ENCODE data around the gene VGLL1. TPM values are rescaled to one million over a fixed set of nuclear protein-coding genes. Genes with fewer than 3 reads are reported as not detected.

Gene VGLL1
- polyA plus RNA-seq, 3 donors: not detected

DNA sequence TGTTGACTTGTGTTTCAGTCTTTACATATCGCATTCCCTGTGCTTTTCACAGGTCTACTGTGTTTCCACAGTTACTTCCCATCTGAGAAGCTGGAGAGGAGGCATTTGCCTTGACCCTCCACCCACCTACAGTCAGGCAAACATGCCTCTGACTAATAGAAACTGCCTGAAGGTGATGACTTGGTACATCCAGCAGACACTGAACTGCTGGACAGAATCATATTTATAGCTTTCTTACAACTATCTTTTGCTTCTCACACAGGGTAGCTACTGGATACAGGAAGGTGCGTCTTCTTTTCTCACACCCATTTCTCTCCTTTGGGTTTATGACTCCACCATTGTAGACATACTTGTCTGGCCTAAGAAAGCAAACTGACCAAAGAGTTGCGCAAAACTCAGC is 58.0 kb downstream of the VGLL1 start:
- Mint-ChIP-seq H3K4me1 (peaks cover 5% of the 10 kb centered on the region), H3K36me3 (no peaks in the 10 kb centered on the region), H3K27me3 (ENCODE audit: low read depth in 3 of 3) (peaks cover 0 to 2% (median 0%) of the 10 kb centered on the region in 3 donors), H3K9me3 (peaks cover 0 to 2% (median 0%) of the 10 kb centered on the region in 7 donors), H3K27ac (no peak overlapping the region), H3K4me3 (no peak overlapping the region)
- intact Hi-C loops (cut with micrococcal nuclease): no loop called here
- H3K27ac ChIP-seq (ENCODE audit: low read depth in 1 of 2, low read length in 2 of 2): no peak overlapping the region
- peaks cover 0 to 4% of the 10 kb centered on the region in 2 donors for H3K27me3 ChIP-seq (ENCODE audit: control insufficient read depth in 2 of 2, insufficient read depth in 2 of 2, low read length in 2 of 2)
- no peaks in the 10 kb centered on the region for H4K20me1 ChIP-seq (ENCODE audit: insufficient read depth, low read length)
- H3K4me1 ChIP-seq (ENCODE audit: control insufficient read depth in 1 of 2, insufficient read depth in 2 of 2, low read length in 2 of 2): no peaks in the 10 kb centered on the region
- H3K9ac ChIP-seq (ENCODE audit: insufficient read depth, low read length, poor library complexity, severe bottlenecking): no peak overlapping the region
- no peak overlapping the region for H2AFZ ChIP-seq (ENCODE audit: insufficient read depth, low read depth, low read length, poor library complexity, severe bottlenecking)
- H3K79me2 ChIP-seq (ENCODE audit: insufficient read depth, low read length): no peaks in the 10 kb centered on the region
- WGBS (ENCODE audit: insufficient coverage): 100% methylated on average over 1 of the region's 3 CpGs
- TF ChIP-seq CTCF (IDR thresholded peaks at IDR 0.05): no peak
- no peaks in the 10 kb centered on the region for H3K9me3 ChIP-seq (replicated peaks in 1 of 2; ENCODE audit: control insufficient read depth in 1 of 2, insufficient read depth in 1 of 2, low read length in 2 of 2)
- no peaks in the 10 kb centered on the region for H3K36me3 ChIP-seq (replicated peaks in 1 of 2; ENCODE audit: control insufficient read depth in 1 of 2, insufficient read depth in 2 of 2, low read length in 2 of 2)
- no peak overlapping the region for H3K4me3 ChIP-seq (replicated peaks in 1 of 3; ENCODE audit: low read depth in 2 of 3, low read length in 3 of 3)
- DNase-seq: no peak
- H3K4me2 ChIP-seq (replicated peaks; ENCODE audit: extremely low read depth, low read length, poor library complexity, severe bottlenecking): no peak overlapping the region

- Mint-ChIP-seq H3K4me1 (no peaks in the 10 kb centered on the region), H3K4me3 (no peak overlapping the region), H3K9me3 (peaks cover 0 to 2% (median 0%) of the 10 kb centered on the region in 7 donors), H3K27me3 (ENCODE audit: low read depth in 3 of 3) (peaks cover 0 to 8% (median 2%) of the 10 kb centered on the region in 3 donors), H3K27ac (no peak overlapping the region), H3K36me3 (no peaks in the 10 kb centered on the region)
- Histone ChIP-seq H3K9me3 (replicated peaks in 1 of 2; ENCODE audit: control insufficient read depth in 1 of 2, insufficient read depth in 1 of 2, low read length in 2 of 2) (no peaks in the 10 kb centered on the region), H3K27ac (ENCODE audit: low read depth in 1 of 2, low read length in 2 of 2) (no peak overlapping the region), H3K4me2 (replicated peaks; ENCODE audit: extremely low read depth, low read length, poor library complexity, severe bottlenecking) (no peak overlapping the region), H3K79me2 (ENCODE audit: insufficient read depth, low read length) (no peaks in the 10 kb centered on the region), H3K4me3 (replicated peaks in 1 of 3; ENCODE audit: low read depth in 2 of 3, low read length in 3 of 3) (no peak overlapping the region), H3K36me3 (replicated peaks in 1 of 2; ENCODE audit: control insufficient read depth in 1 of 2, insufficient read depth in 2 of 2, low read length in 2 of 2) (no peaks in the 10 kb centered on the region), H3K27me3 (ENCODE audit: control insufficient read depth in 2 of 2, insufficient read depth in 2 of 2, low read length in 2 of 2) (no peaks in the 10 kb centered on the region), H2AFZ (ENCODE audit: insufficient read depth, low read depth, low read length, poor library complexity, severe bottlenecking) (no peak overlapping the region), H3K9ac (ENCODE audit: insufficient read depth, low read length, poor library complexity, severe bottlenecking) (no peak overlapping the region), H4K20me1 (ENCODE audit: insufficient read depth, low read length) (no peaks in the 10 kb centered on the region), H3K4me1 (ENCODE audit: control insufficient read depth in 1 of 2, insufficient read depth in 2 of 2, low read length in 2 of 2) (no peaks in the 10 kb centered on the region)
- no peak for DNase-seq
- TF ChIP-seq CTCF (IDR thresholded peaks at IDR 0.05): no peak
- WGBS (ENCODE audit: insufficient coverage): no CpG with 5 or more reads among the region's 2 CpGs
- intact Hi-C loops (cut with micrococcal nuclease): no loop called here
Measured at GRCh38 chrX:136597356-136597755, 65.3 kb downstream of the VGLL1 start.

Measured in CD14-positive monocyte (primary cell).